K562 (cell line): ENCODE results near the gene SFI1. TPM values are rescaled to one million over a fixed set of nuclear protein-coding genes. Genes with fewer than 3 reads are reported as not detected.
A peak's percentile ranks its signal among the peaks of the same experiment; 100 is the strongest.

Experiments
- BACH1 ChIP-seq: fragments of 200-800 bp; sonication (Bioruptor generic); IDR thresholded peaks from 2 replicates; pipeline ENCODE4 v1.6.1; 2016; ENCODE audit warnings: missing genetic modification characterization, missing compliant biosample characterization
- C11orf30 ChIP-seq: fragments of 450-650 bp; IDR thresholded peaks from 2 replicates; pipeline ENCODE4 v1.6.1; 2016; ENCODE audit warnings: low read depth, mild to moderate bottlenecking
- EZH2 ChIP-seq: IDR thresholded peaks from 2 replicates; pipeline ENCODE4 v1.6.1; 2012; ENCODE audit warnings: low read depth, mild to moderate bottlenecking, inconsistent platforms, low read length, borderline replicate concordance
- LEF1 ChIP-seq: fragments of 450-650 bp; IDR thresholded peaks from 2 replicates; pipeline ENCODE4 v1.6.1; 2016; ENCODE audit warnings: mild to moderate bottlenecking
- NFATC3 ChIP-seq: fragments of 450-650 bp; IDR thresholded peaks from 2 replicates; pipeline ENCODE4 v1.6.1; 2017; ENCODE audit warnings: mild to moderate bottlenecking
- PHF21A ChIP-seq: fragments of 450-650 bp; IDR thresholded peaks from 2 replicates; pipeline ENCODE4 v1.6.1; 2017; ENCODE audit warnings: low read depth, borderline replicate concordance
- POLR2AphosphoS5 ChIP-seq: IDR thresholded peaks from 2 replicates; pipeline ENCODE4 v1.6.1; 2011; ENCODE audit warnings: mild to moderate bottlenecking, low read depth, low read length, moderate library complexity; ENCODE audit not compliant: control insufficient read depth, insufficient read depth
- RAD51 ChIP-seq: fragments of 450-650 bp; IDR thresholded peaks from 2 replicates; pipeline ENCODE4 v1.7.1; 2016; ENCODE audit warnings: low read depth, mild to moderate bottlenecking, borderline replicate concordance
- RNF2 ChIP-seq: sonication (generic); IDR thresholded peaks from 2 replicates; pipeline ENCODE4 v1.6.1; 2016
- SAFB ChIP-seq: fragments of 200-400 bp; formaldehyde crosslinking; IDR thresholded peaks from 2 replicates; pipeline ENCODE4 v1.6.1; 2017; ENCODE audit warnings: low read depth, low read length, borderline replicate concordance
- SMAD2 ChIP-seq: fragments of 150-350 bp; IDR thresholded peaks from 2 replicates; pipeline ENCODE4 v1.6.1; 2014; ENCODE audit warnings: low read depth, mild to moderate bottlenecking, low read length
- SMARCE1 ChIP-seq: fragments of 450-650 bp; IDR thresholded peaks from 2 replicates; pipeline ENCODE4 v1.7.1; 2016; ENCODE audit warnings: mild to moderate bottlenecking
- TARDBP ChIP-seq: fragments of 450-650 bp; IDR thresholded peaks from 2 replicates; pipeline ENCODE4 v1.6.1; 2016
- TCFL5 ChIP-seq: fragments of 250-450 bp; sonication (Bioruptor Pico); conservative IDR thresholded peaks from 2 replicates; pipeline ENCODE4 v1.6.1; 2021; ENCODE audit warnings: mild to moderate bottlenecking, moderate library complexity, matching md5 sums
- XRCC5 ChIP-seq: fragments of 200-400 bp; formaldehyde crosslinking; IDR thresholded peaks from 2 replicates; pipeline ENCODE4 v1.6.1; 2017; ENCODE audit warnings: low read depth, mild to moderate bottlenecking, low read length
- ZNF696 ChIP-seq: fragments of 250-450 bp; sonication (Bioruptor Pico); conservative IDR thresholded peaks from 2 replicates; pipeline ENCODE4 v1.4.0; 2020; ENCODE audit warnings: mild to moderate bottlenecking, moderate library complexity
- polyA plus RNA-seq, 8 experiments: library from polyadenylated mRNA; depleted of rRNA in 4 of 8; stranded (reverse) in 5 of 8; unstranded in 3 of 8; fragments of >200 nt; fragmentation: Nextera tagmentation in 2 of 8; fragmentation: Illumina TruSeq in 1 of 8; extraction: Ambion mirVana in 2 of 8; extraction: Trizol in 1 of 8; gene quantifications; 2 replicates each; pipeline versions ENCODE4 v1.2.1 to v1.2.3, GENCODE V29; 2011 to 2014; ENCODE audit warnings: inconsistent platforms in 1 of 8, missing spikeins in 1 of 8
- total RNA-seq, 7 experiments: library from RNA; depleted of rRNA in 6 of 7; stranded (reverse); fragments of >200 nt in 6 of 7; fragmentation: Illumina TruSeq in 2 of 7; extraction: Trizol in 2 of 7; gene quantifications; 2 replicates each; pipeline versions ENCODE4 v1.2.1 to v1.2.3, GENCODE V29; 2011 to 2021; ENCODE audit warnings: low replicate concordance in 1 of 7
- TF ChIP-seq, protein P1 (sequence below): fragments of 250-450 bp; sonication (Bioruptor Pico); IDR thresholded peaks from 2 replicates; pipeline ENCODE4 v1.8.0; 2022; ENCODE audit warnings: moderate library complexity, mild to moderate bottlenecking, inconsistent platforms
- TF ChIP-seq, protein P2 (sequence below): fragments of 200-400 bp; formaldehyde crosslinking; IDR thresholded peaks from 2 replicates; pipeline ENCODE4 v1.6.1; 2017; ENCODE audit warnings: mild to moderate bottlenecking, low read depth, low read length, moderate library complexity
- TF ChIP-seq, protein P3 (sequence below): fragments of 450-650 bp; IDR thresholded peaks from 2 replicates; pipeline ENCODE4 v1.6.1; 2016
- TF ChIP-seq, protein P4 (sequence below), 3 experiments: fragments of 200-800 bp in 1 of 3; sonication (Bioruptor generic) in 1 of 3; sonication (generic) in 1 of 3; formaldehyde crosslinking in 1 of 3; IDR thresholded peaks; 2 replicates each; pipeline versions ENCODE4 v1.6.1 to v1.8.0; 2016 to 2022; ENCODE audit warnings: mild to moderate bottlenecking in 2 of 3, missing compliant biosample characterization in 2 of 3, missing genetic modification characterization in 2 of 3, missing genetic modification reagents in 1 of 3
- TF ChIP-seq, protein P5 (sequence below): sonication (generic); formaldehyde crosslinking; IDR thresholded peaks from 2 replicates; pipeline ENCODE4 v1.5.0; 2020; ENCODE audit warnings: missing genetic modification reagents

Gene SFI1
- total and polyA plus RNA-seq, 9 of the 15 experiments (the other 6 are each of a cell fraction or from before 2014, with no cell fraction given) = 3.0 to 25.6 (median 14.1) TPM

DNA sequence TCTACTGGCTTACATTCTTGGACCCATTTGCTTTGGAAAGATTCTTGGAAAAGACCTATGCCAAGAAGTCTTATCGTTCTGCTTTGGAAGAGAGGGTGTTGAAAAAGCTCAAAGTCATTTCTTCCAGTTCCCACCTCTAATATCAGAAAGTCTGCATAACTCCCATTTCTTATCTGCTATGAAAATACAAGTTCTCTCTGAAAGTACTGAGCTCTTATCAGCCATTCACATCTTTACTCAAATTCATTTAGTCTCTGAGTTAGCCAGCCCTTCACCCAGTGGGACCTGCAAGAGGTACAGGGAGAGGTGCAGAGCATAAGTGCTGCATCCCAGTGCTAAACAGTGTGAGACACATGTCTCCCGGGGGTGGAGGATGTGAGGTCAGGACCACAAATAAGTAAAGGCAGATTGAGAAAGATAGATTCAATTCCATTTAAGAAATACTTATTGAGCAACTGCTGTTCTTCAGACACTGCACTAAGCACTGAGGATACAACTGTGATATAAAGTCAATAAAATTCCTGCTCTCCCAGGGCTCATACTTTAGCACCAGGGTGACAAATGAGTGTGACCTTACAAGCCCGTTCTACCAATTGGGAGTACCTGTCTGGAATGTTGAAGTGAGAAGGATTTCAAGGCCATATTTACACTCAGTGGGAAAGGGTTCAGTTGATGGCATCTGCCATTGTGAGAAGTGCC is 89.0 kb downstream of the SFI1 start (continued):
- TF ChIP-seq BACH1 (tag) (no peak), ZNF696 (no peak), RNF2 (no peak), EZH2 (no peak), PHF21A (no peak), C11orf30 (peak; percentile 32; the same call in 1 of the 2 replicates), SMAD2 (no peak), SMARCE1 (peak; percentile 77), RAD51 (no peak), SAFB (no peak), TARDBP (no peak), NFATC3 (no peak), POLR2AphosphoS5 (peak; percentile 14; the same call in 1 of the 2 replicates), LEF1 (0 out of 2 replicates have a peak, but pooled peaks have one; percentile 13), XRCC5 (no peak), TCFL5 (CRISPR knock-in tag) (no peak)
- TF ChIP-seq, protein P1, sequence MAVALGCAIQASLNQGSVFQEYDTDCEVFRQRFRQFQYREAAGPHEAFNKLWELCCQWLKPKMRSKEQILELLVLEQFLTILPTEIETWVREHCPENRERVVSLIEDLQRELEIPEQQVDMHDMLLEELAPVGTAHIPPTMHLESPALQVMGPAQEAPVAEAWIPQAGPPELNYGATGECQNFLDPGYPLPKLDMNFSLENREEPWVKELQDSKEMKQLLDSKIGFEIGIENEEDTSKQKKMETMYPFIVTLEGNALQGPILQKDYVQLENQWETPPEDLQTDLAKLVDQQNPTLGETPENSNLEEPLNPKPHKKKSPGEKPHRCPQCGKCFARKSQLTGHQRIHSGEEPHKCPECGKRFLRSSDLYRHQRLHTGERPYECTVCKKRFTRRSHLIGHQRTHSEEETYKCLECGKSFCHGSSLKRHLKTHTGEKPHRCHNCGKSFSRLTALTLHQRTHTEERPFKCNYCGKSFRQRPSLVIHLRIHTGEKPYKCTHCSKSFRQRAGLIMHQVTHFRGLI (CRISPR knock-in tag) = no peak
- TF ChIP-seq, protein P2, sequence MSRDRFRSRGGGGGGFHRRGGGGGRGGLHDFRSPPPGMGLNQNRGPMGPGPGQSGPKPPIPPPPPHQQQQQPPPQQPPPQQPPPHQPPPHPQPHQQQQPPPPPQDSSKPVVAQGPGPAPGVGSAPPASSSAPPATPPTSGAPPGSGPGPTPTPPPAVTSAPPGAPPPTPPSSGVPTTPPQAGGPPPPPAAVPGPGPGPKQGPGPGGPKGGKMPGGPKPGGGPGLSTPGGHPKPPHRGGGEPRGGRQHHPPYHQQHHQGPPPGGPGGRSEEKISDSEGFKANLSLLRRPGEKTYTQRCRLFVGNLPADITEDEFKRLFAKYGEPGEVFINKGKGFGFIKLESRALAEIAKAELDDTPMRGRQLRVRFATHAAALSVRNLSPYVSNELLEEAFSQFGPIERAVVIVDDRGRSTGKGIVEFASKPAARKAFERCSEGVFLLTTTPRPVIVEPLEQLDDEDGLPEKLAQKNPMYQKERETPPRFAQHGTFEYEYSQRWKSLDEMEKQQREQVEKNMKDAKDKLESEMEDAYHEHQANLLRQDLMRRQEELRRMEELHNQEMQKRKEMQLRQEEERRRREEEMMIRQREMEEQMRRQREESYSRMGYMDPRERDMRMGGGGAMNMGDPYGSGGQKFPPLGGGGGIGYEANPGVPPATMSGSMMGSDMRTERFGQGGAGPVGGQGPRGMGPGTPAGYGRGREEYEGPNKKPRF = no peak
- TF ChIP-seq, protein P3, sequence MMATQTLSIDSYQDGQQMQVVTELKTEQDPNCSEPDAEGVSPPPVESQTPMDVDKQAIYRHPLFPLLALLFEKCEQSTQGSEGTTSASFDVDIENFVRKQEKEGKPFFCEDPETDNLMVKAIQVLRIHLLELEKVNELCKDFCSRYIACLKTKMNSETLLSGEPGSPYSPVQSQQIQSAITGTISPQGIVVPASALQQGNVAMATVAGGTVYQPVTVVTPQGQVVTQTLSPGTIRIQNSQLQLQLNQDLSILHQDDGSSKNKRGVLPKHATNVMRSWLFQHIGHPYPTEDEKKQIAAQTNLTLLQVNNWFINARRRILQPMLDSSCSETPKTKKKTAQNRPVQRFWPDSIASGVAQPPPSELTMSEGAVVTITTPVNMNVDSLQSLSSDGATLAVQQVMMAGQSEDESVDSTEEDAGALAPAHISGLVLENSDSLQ = no peak
- TF ChIP-seq, protein P4, sequence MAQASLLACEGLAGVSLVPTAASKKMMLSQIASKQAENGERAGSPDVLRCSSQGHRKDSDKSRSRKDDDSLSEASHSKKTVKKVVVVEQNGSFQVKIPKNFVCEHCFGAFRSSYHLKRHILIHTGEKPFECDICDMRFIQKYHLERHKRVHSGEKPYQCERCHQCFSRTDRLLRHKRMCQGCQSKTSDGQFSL (CRISPR knock-in tag; IDR thresholded peaks at IDR 0.05) = no peak
- TF ChIP-seq, protein P4 (tag; IDR thresholded peaks at IDR 0.05) = no peak
- TF ChIP-seq, protein P5, sequence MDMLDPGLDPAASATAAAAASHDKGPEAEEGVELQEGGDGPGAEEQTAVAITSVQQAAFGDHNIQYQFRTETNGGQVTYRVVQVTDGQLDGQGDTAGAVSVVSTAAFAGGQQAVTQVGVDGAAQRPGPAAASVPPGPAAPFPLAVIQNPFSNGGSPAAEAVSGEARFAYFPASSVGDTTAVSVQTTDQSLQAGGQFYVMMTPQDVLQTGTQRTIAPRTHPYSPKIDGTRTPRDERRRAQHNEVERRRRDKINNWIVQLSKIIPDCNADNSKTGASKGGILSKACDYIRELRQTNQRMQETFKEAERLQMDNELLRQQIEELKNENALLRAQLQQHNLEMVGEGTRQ = no peak
